CD4-positive, alpha-beta T cell (primary cell): ENCODE measurements around the gene TSPAN18. TPM values are rescaled to one million over a fixed set of nuclear protein-coding genes. Genes with fewer than 3 reads are reported as not detected.

Source experiments
- ATAC-seq: fragments of 200-7000 bp; cut with Tn5 transposase; one replicate; pipeline ENCODE4 v1.10.0; 2022; ENCODE audit warnings: mild to moderate bottlenecking; ENCODE audit not compliant: poor library complexity
- CTCF ChIA-PET: fragments of 350-600 bp; sonication (Branson Sonifier 250); formaldehyde crosslinking; loops from one replicate; lab custom pipeline; 2021; ENCODE audit warnings: antibody characterized with exemption, inconsistent platforms; lab: Charles Lee
- POLR2A ChIA-PET: fragments of 350-600 bp; sonication (Branson Sonifier 250); formaldehyde crosslinking; loops from one replicate; lab custom pipeline; 2021; ENCODE audit warnings: antibody characterized with exemption, inconsistent platforms; lab: Charles Lee
- DNase-seq, 14 experiments: peaks; one replicate each; pipeline ENCODE4 v3.0.0-alpha.2; 2013 to 2020; ENCODE audit warnings: mixed read lengths in 2 of 14
- H3K27ac ChIP-seq, 2 donors: one replicate each; pipeline versions ENCODE4 v1.5.1 to v1.7.0; 2013; ENCODE audit warnings: low read length in 2 of 2, low read depth in 1 of 2, mild to moderate bottlenecking in 1 of 2
- H3K27me3 ChIP-seq, 2 experiments: 1 replicate in 1 of 2; 2 replicates in 1 of 2; pipeline versions ENCODE4 v1.6.1 to v1.7.0; 2013; ENCODE audit warnings: low read length in 2 of 2, control low read depth in 1 of 2, mild to moderate bottlenecking in 1 of 2, moderate library complexity in 1 of 2; ENCODE audit not compliant: insufficient read depth in 2 of 2, control insufficient read depth in 1 of 2
- H3K36me3 ChIP-seq: one replicate; pipeline ENCODE4 v1.6.1; 2013; ENCODE audit warnings: low read length, control low read depth; ENCODE audit not compliant: insufficient read depth
- H3K4me1 ChIP-seq: one replicate; pipeline ENCODE4 v1.6.1; 2013; ENCODE audit warnings: low read length, control low read depth; ENCODE audit not compliant: insufficient read depth
- H3K4me3 ChIP-seq: one replicate; pipeline ENCODE4 v1.5.1; 2013; ENCODE audit warnings: mild to moderate bottlenecking, low read length, moderate library complexity
- H3K9me3 ChIP-seq, 2 experiments: 1 replicate in 1 of 2; 2 replicates in 1 of 2; pipeline versions ENCODE4 v1.6.1 to v1.7.0; 2013; ENCODE audit warnings: low read length in 2 of 2, mild to moderate bottlenecking in 2 of 2, control low read depth in 1 of 2, moderate library complexity in 1 of 2; ENCODE audit not compliant: control insufficient read depth in 1 of 2, insufficient read depth in 1 of 2
- H3K27ac Mint-ChIP-seq: one replicate; pipeline ENCODE4 v1.8.0; 2020; ENCODE audit warnings: mixed read lengths
- H3K27me3 Mint-ChIP-seq: one replicate; pipeline ENCODE4 v1.8.0; 2021; ENCODE audit warnings: mixed read lengths
- H3K36me3 Mint-ChIP-seq: one replicate; pipeline ENCODE4 v1.8.0; 2021; ENCODE audit warnings: low read depth, mixed read lengths
- H3K4me1 Mint-ChIP-seq: one replicate; pipeline ENCODE4 v1.8.0; 2021; ENCODE audit warnings: low read depth, mixed read lengths
- H3K4me3 Mint-ChIP-seq: one replicate; pipeline ENCODE4 v1.8.0; 2020; ENCODE audit warnings: mild to moderate bottlenecking, mixed read lengths
- H3K9me3 Mint-ChIP-seq: one replicate; pipeline ENCODE4 v1.8.0; 2020; ENCODE audit warnings: mixed read lengths
- CTCF ChIP-seq: fragments of 200-600 bp; IDR thresholded peaks from one replicate; pipeline ENCODE4 v1.8.0; 2022; ENCODE audit warnings: antibody characterized with exemption, mild to moderate bottlenecking
- intact Hi-C, 2 experiments: fragments of 100-400 bp; cut with DNase I in 1 of 2; cut with micrococcal nuclease in 1 of 2; formaldehyde crosslinking; loops; one replicate each; pipeline versions ENCODE4 v1.15.1 to v1.9.0; 2023 to 2025; cut with DNase I, micrococcal nuclease
- total RNA-seq, 174 experiments: library from RNA in 2 of 174; stranded (reverse) in 2 of 174; gene quantifications; one replicate each; pipeline ENCODE4 v1.2.3 and lab custom pipeline; 2021 to 2026

The TSPAN18 gene
- total RNA-seq, 2 experiments from 2014 or later, result 23.0 to 25.3 TPM

- CTCF ChIA-PET, result interaction anchor here (1.1 kb wide), 1 partner anchor 37 kb away, joined by 3 read pairs; no protein-coding TSS in a partner anchor
Observed at GRCh38 chr11:44750551-44751465, 24.0 kb downstream of the TSPAN18 start.

GRCh38 chr11:44752300-44752699, 25.5 kb downstream of the TSPAN18 start:
- Mint-ChIP-seq H3K4me1 (peaks cover 10% of the 10 kb centered on the region), H3K36me3 (no peaks in the 10 kb centered on the region), H3K27me3 (no peaks in the 10 kb centered on the region), H3K4me3 (no peak overlapping the region), H3K9me3 (no peaks in the 10 kb centered on the region), H3K27ac (no peak overlapping the region)
- H3K27me3 ChIP-seq, result no peaks in the 10 kb centered on the region
- no peak for TF ChIP-seq CTCF
- POLR2A ChIA-PET, result no interaction called here
- intact Hi-C loops, result no loop called here
- no peak overlapping the region for H3K4me3 ChIP-seq
- no peak for ATAC-seq
- CTCF ChIA-PET, result no interaction called here
- peaks cover 24% of the 10 kb centered on the region for H3K4me1 ChIP-seq
- no peak overlapping the region for H3K27ac ChIP-seq
- H3K36me3 ChIP-seq, result peaks cover 4% of the 10 kb centered on the region
- H3K9me3 ChIP-seq, result peaks cover 0 to 6% of the 10 kb centered on the region in 2 experiments
- no peak for DNase-seq

More at GRCh38 chr11:44750551-44751465, 24.0 kb downstream of the TSPAN18 start:
- Histone ChIP-seq H3K9me3 (peaks cover 0 to 6% of the 10 kb centered on the region in 2 experiments), H3K4me3 (no peak overlapping the region), H3K4me1 (peaks cover 38% of the 10 kb centered on the region), H3K36me3 (peaks cover 4% of the 10 kb centered on the region), H3K27me3 (no peaks in the 10 kb centered on the region), H3K27ac (no peak overlapping the region)
- H3K4me1 Mint-ChIP-seq, result peaks cover 22% of the 10 kb centered on the region
- H3K36me3 Mint-ChIP-seq, result no peaks in the 10 kb centered on the region
- H3K9me3 Mint-ChIP-seq, result no peaks in the 10 kb centered on the region
- no peak overlapping the region for H3K4me3 Mint-ChIP-seq
- ATAC-seq, result no peak
- no peak for DNase-seq
- H3K27me3 Mint-ChIP-seq, result no peaks in the 10 kb centered on the region
- intact Hi-C loops, result no loop called here
- POLR2A ChIA-PET, result no interaction called here
- no peak overlapping the region for H3K27ac Mint-ChIP-seq
- no peak for TF ChIP-seq CTCF

GRCh38 chr11:44752713-44753112, 26.0 kb downstream of the TSPAN18 start:
- DNase-seq, result no peak
- Mint-ChIP-seq H3K36me3 (no peaks in the 10 kb centered on the region), H3K27me3 (no peaks in the 10 kb centered on the region), H3K4me3 (no peak overlapping the region), H3K27ac (no peak overlapping the region), H3K9me3 (no peaks in the 10 kb centered on the region), H3K4me1 (peaks cover 6% of the 10 kb centered on the region)
- no peak for ATAC-seq
- Histone ChIP-seq H3K36me3 (peaks cover 4% of the 10 kb centered on the region), H3K9me3 (peaks cover 1 to 6% of the 10 kb centered on the region in 2 experiments), H3K4me1 (peaks cover 19% of the 10 kb centered on the region), H3K4me3 (no peak overlapping the region), H3K27ac (no peak overlapping the region), H3K27me3 (no peaks in the 10 kb centered on the region)
- intact Hi-C loops, result no loop called here
- ChIA-PET CTCF (no interaction called here), POLR2A (no interaction called here)
- no peak for TF ChIP-seq CTCF
